Cardiac septum (tissue), 1 donor: ENCODE measurements around the gene AKAP8. TPM values are rescaled to one million over a fixed set of nuclear protein-coding genes. Genes with fewer than 3 reads are reported as not detected.
"Not testable (repeated sequence)": the region's sequence is repeated elsewhere in the genome, so short reads cannot be mapped to it uniquely, and the experiment has no call there.

Experiments used
- DNase-seq: peaks from one replicate; pipeline ENCODE4 v3.0.0-alpha.2; 2020; ENCODE audit warnings: low spot score
- intact Hi-C: fragments of 100-400 bp; cut with DNase I; formaldehyde crosslinking; loops from one replicate; pipeline ENCODE4 v1.14.0; 2022
- total RNA-seq: library from RNA; stranded (reverse); fragmentation: NEBNext Ultra II Directional; extraction: Animal tissue kit (Norgen Biotek cat#: 25700); gene quantifications from one replicate; pipeline ENCODE4 v1.2.1, GENCODE V29; 2021
- donor health status: DM: no; HTN: no; CAD: no.

The AKAP8 gene
- total RNA-seq, 1 donor from 2014 or later = 19.2 TPM

DNA sequence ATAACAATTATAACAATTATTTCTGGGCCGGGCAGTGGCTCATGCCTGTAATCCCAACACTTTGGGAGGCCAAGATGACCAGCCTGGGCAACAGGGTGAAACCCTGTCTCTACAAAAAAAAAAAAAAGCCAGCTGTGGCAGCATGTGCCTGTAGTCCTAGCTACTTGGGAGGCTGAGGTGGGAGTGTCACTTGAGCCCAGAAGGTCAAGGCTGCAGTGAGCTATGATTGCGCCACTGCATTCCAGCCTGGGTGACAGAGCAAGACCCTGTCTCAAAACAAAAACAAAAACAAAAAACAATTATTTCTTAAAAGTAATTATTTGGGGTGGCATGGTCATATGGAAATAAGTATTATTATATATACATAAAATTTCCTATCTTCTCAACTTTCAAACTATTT, 31.8 kb upstream of the AKAP8 start:
- DNase-seq = peak; percentile 43
- intact Hi-C loops = not testable (repeated sequence)

- intact Hi-C loops = no loop called here
- DNase-seq = no peak
Observed at GRCh38 chr19:15404780-15405211, 25.2 kb upstream of the AKAP8 start.

GRCh38 chr19:15404097-15404779, 24.7 kb upstream of the AKAP8 start:
- no peak for DNase-seq
- intact Hi-C loops = no loop called here

- intact Hi-C loops = no loop called here
- DNase-seq = no peak
Observed at GRCh38 chr19:15403151-15403531, 23.6 kb upstream of the AKAP8 start.

- DNase-seq = no peak
- intact Hi-C loops = no loop called here
Observed at GRCh38 chr19:15402411-15403150, 23.0 kb upstream of the AKAP8 start.

DNA sequence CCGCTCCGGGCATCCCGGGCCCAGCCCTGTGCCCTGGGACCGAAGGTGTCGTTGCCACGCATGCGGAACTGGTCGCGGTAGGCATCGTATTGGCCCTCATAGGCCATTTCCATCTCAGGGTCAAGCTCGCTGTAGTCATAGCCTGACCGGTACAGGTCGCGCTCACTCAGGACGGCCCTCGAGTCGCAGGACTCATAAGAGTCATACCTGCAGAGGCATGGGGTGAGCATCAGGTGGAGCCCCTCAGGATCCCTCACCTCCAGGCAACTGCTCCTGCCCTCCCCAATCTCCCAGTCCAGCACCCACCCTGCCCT, 21.8 kb upstream of the AKAP8 start:
- DNase-seq = no peak
- intact Hi-C loops = no loop called here

GRCh38 chr19:15400521-15401396, 21.2 kb upstream of the AKAP8 start:
- DNase-seq = no peak
- intact Hi-C loops = no loop called here

DNA sequence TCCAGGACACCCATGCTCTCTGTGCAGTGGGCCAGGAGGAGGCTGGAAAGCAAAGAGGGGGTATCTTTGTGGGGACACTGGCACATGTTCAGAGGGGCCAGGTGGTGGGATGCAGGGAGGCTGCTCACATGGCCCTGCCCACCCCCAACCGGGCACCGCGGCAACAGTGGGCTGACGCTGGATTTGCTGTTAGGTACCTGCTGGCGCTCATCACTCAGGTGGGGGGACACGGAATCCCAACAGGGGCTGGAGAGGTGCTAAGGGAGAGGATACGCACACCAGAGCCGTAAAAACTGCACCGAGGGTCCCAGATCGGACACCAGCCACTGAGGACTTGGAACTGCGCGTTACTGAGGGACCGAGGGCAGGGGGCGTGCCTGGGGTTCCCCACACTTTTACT, 20.0 kb upstream of the AKAP8 start:
- DNase-seq = no peak
- intact Hi-C loops = no loop called here

- no peak for DNase-seq
- intact Hi-C loops = no loop called here
Observed at GRCh38 chr19:15399234-15399515, 19.6 kb upstream of the AKAP8 start.

GRCh38 chr19:15398501-15399233, 19.1 kb upstream of the AKAP8 start:
- no peak for DNase-seq
- intact Hi-C loops = no loop called here

DNA sequence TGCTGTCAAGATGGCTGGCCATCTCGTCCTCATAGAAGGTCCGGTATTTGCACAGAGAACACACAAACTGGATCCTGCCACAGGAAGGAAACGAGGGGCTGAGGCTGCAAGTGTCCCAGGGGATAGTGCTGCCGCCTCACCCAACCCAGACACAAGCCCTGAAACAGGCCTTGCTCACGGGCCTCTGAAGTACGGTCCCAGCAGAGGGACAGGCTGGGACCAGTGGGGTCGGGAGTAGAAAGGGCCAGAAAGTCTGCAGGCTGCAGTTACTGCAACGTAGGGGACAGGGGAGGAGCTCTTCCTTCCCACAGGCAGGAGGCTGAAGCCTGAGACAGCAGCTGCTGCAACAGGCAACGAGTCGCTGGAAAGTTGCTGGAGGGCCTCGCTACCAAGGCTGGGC, 18.2 kb upstream of the AKAP8 start:
- DNase-seq = no peak
- intact Hi-C loops = no loop called here

DNA sequence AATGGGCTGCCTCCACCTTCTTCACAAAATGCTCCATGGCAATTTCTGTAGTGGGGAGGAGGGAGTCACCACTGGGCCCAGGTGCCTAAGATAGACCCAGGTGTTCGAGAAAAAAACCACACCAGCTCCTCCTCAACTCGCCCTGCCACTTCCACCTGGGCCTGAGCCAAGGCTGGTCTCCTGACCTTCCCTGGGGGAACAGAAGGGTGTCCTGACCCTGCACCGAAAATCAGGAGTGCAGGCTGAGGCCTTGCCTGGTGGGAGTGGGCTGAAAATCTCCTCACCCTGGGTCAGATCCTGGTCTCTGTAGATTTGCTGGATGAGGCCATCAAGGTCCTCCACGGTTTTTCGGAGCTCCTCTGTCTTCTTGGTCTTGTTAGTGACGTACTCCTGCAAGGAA, 17.6 kb upstream of the AKAP8 start:
- intact Hi-C loops = no loop called here
- DNase-seq = no peak

DNA sequence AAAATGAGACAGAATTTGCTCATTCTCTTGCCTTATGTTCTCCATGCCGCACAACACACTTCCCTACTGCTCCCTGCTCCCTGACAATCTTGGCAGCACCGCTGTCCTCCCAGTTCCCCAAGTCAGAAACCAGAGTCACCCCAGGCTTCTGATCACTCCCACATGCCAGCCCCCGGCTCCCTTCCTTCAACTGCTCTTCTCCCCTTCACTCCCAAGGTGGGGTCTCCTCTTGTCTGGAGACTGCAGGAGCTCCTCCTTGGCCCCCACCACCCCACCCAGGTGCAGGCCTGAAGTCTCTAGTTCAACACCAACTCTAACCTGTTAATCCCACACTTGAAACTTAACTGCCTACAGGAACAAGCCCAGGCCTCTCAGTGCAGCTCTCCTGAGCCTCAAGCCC, 16.8 kb upstream of the AKAP8 start:
- DNase-seq = no peak
- intact Hi-C loops = no loop called here

DNA sequence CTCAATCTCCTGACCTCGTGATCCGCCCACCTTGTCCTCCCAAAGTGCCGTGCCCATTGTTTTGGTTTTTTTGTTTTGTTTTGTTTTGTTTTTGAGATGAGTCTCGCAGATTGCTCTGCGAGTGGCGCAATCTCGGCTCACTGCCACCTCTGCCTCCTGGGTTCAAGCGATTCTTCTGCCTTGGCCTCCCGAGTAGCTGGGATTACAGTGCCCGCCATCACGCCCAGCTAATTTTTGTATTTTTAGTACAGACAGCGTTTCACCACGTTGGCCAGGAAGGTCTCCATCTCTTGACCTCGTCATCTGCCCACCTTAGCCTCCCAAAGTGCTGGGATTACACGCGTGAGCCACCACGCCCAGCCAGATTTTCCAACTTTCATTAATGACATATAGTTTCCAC, 15.7 kb upstream of the AKAP8 start:
- DNase-seq, intact Hi-C loops: not testable (repeated sequence)

GRCh38 chr19:15394426-15394825, 14.8 kb upstream of the AKAP8 start:
- intact Hi-C loops = no loop called here
- DNase-seq = no peak

DNA sequence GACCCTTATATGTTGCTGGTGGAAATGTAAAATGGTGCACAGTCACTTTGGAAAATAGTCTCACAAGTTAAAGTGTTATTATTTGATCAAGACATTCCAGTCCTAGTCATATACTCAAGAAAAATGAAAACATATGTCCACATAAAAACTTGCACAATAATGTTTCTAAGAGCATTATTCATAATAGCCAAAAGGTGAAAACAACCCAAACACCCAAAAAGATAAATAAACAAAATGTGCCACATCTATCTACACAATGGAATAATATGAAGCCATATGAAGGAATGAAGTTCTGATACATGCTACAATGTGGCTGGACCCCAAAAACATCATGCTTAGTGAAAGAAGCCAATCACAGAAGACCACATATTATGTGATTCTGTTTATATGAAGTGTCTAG, 14.4 kb upstream of the AKAP8 start:
- intact Hi-C loops = no loop called here
- no peak for DNase-seq

DNA sequence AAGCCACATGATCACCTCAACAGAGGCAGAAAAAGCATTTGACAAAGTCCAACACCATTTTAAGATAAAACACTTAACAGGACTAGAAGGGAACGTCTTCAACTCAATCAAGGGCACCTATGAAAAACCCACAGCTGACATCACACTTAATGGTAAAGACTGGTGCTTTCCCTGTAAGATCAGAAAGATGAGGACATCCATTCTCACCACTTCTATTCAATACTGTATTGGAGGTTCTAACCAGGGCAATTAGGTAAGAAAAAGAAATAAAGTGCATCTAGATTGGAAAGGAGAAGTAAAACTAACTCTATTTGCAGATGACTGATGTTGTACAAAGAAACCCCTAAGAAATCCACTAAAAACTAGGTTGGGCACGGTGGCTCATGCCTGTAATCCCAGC, 11.2 kb upstream of the AKAP8 start:
- intact Hi-C loops = no loop called here

GRCh38 chr19:15381864-15382263, 2.3 kb upstream of the AKAP8 start:
- intact Hi-C loops = no loop called here
- DNase-seq = no peak

More for the DNA sequence above, 11.2 kb upstream of the AKAP8 start:
- no peak for DNase-seq

- intact Hi-C loops = no loop called here
Observed at GRCh38 chr19:15381429-15381828, 1.8 kb upstream of the AKAP8 start.

GRCh38 chr19:15379999-15380647, 536 bp upstream of the AKAP8 start:
- no peak for DNase-seq
- intact Hi-C loops = loop anchor here (1.0 to 2.0 kb wide), 2 partner anchors 38 to 115 kb away; partner anchors contain the start of gene AKAP8L

More at GRCh38 chr19:15381429-15381828, 1.8 kb upstream of the AKAP8 start:
- no peak for DNase-seq
